NT2/D1 (cell line): ENCODE measurements around the gene KIF13A.
"Not testable (repeated sequence)": the region's sequence is repeated elsewhere in the genome, so short reads cannot be mapped to it uniquely, and the experiment has no call there.

Experiments
- DNase-seq: peaks from one replicate; pipeline ENCODE4 v3.0.0-alpha.2; 2011; ENCODE audit warnings: low read depth, low spot score
- H3K27me3 ChIP-seq: 2 replicates; pipeline ENCODE4 v1.6.0; 2011; ENCODE audit warnings: mild to moderate bottlenecking; ENCODE audit not compliant: insufficient read length, insufficient read depth
- H3K36me3 ChIP-seq: 2 replicates; pipeline ENCODE4 v1.6.1; 2011; ENCODE audit warnings: mild to moderate bottlenecking, low read length, mixed read lengths; ENCODE audit not compliant: insufficient read depth, insufficient read length
- H3K4me1 ChIP-seq: 2 replicates; pipeline ENCODE4 v1.5.1; 2011; ENCODE audit not compliant: insufficient read depth, insufficient read length
- H3K4me3 ChIP-seq: 2 replicates; pipeline ENCODE4 v1.5.1; 2011; ENCODE audit warnings: low read depth; ENCODE audit not compliant: insufficient read length
- H3K9ac ChIP-seq: 2 replicates; pipeline ENCODE4 v1.6.0; 2011; ENCODE audit warnings: low read depth; ENCODE audit not compliant: insufficient read length
- H3K9me3 ChIP-seq: 2 replicates; pipeline ENCODE4 v1.5.1; 2011; ENCODE audit warnings: mild to moderate bottlenecking, low read length; ENCODE audit not compliant: insufficient read depth
- SUZ12 ChIP-seq: IDR thresholded peaks from 2 replicates; pipeline ENCODE4 v1.6.1; 2011; ENCODE audit not compliant: insufficient read length, insufficient read depth; ENCODE audit errors: extremely low read depth
- YY1 ChIP-seq: IDR thresholded peaks from 2 replicates; pipeline ENCODE4 v1.6.1; 2011; ENCODE audit not compliant: insufficient read length, insufficient read depth
- ZNF274 ChIP-seq: IDR thresholded peaks from 2 replicates; pipeline ENCODE4 v1.6.1; 2011; ENCODE audit warnings: mild to moderate bottlenecking, low read depth, low read length

KIF13A gene

GRCh38 chr6:18016698-18017097, 29.3 kb upstream of the KIF13A start:
- Histone ChIP-seq H3K9ac (no peak overlapping the region), H3K36me3 (no peaks in the 10 kb centered on the region), H3K27me3 (no peaks in the 10 kb centered on the region), H3K4me3 (no peak overlapping the region), H3K4me1 (no peaks in the 10 kb centered on the region), H3K9me3 (peaks cover 15% of the 10 kb centered on the region; the same call in 1 of the 2 replicates)
- DNase-seq = no peak
- TF ChIP-seq SUZ12 (no peak), YY1 (no peak), ZNF274 (no peak)

GRCh38 chr6:18016133-18016532, 28.7 kb upstream of the KIF13A start:
- Histone ChIP-seq H3K27me3 (no peaks in the 10 kb centered on the region), H3K4me1 (no peaks in the 10 kb centered on the region), H3K9ac (no peak overlapping the region), H3K4me3 (no peak overlapping the region), H3K36me3 (no peaks in the 10 kb centered on the region), H3K9me3 (peaks cover 20% of the 10 kb centered on the region; the same call in 1 of the 2 replicates)
- TF ChIP-seq YY1 = no peak
- TF ChIP-seq SUZ12 = no peak
- no peak for TF ChIP-seq ZNF274
- no peak for DNase-seq

- TF ChIP-seq SUZ12 = no peak
- no peak for TF ChIP-seq ZNF274
- TF ChIP-seq YY1 = no peak
- no peak overlapping the region for H3K9ac ChIP-seq
- no peaks in the 10 kb centered on the region for H3K4me1 ChIP-seq
- peaks cover 13% of the 10 kb centered on the region; the same call in 1 of the 2 replicates for H3K9me3 ChIP-seq
- no peak overlapping the region for H3K4me3 ChIP-seq
- H3K27me3 ChIP-seq = no peaks in the 10 kb centered on the region
- no peaks in the 10 kb centered on the region for H3K36me3 ChIP-seq
- no peak for DNase-seq
Observed at GRCh38 chr6:18011287-18011686, 23.9 kb upstream of the KIF13A start.

GRCh38 chr6:18010540-18010939, 23.1 kb upstream of the KIF13A start:
- H3K27me3 ChIP-seq, H3K4me3 ChIP-seq, H3K36me3 ChIP-seq, DNase-seq, H3K9ac ChIP-seq, H3K4me1 ChIP-seq: not testable (repeated sequence)
- H3K9me3 ChIP-seq = peaks cover 13% of the 10 kb centered on the region; the same call in 1 of the 2 replicates

GRCh38 chr6:18004256-18004985, 17.0 kb upstream of the KIF13A start:
- Histone ChIP-seq H3K4me1 (no peaks in the 10 kb centered on the region), H3K27me3 (no peaks in the 10 kb centered on the region), H3K9me3 (no peaks in the 10 kb centered on the region), H3K9ac (no peak overlapping the region), H3K4me3 (no peak overlapping the region), H3K36me3 (no peaks in the 10 kb centered on the region)
- TF ChIP-seq SUZ12 = no peak
- no peak for TF ChIP-seq YY1
- TF ChIP-seq ZNF274 = no peak
- DNase-seq = no peak

- no peaks in the 10 kb centered on the region for H3K27me3 ChIP-seq
- no peak overlapping the region for H3K4me3 ChIP-seq
- TF ChIP-seq ZNF274 (no peak), SUZ12 (no peak), YY1 (no peak)
- no peak overlapping the region for H3K9ac ChIP-seq
- H3K36me3 ChIP-seq = no peaks in the 10 kb centered on the region
- no peaks in the 10 kb centered on the region for H3K4me1 ChIP-seq
- no peaks in the 10 kb centered on the region for H3K9me3 ChIP-seq
- no peak for DNase-seq
Observed at GRCh38 chr6:17999425-17999824, 12.0 kb upstream of the KIF13A start.

- Histone ChIP-seq H3K36me3 (no peaks in the 10 kb centered on the region), H3K4me3 (no peak overlapping the region), H3K9ac (no peak overlapping the region), H3K4me1 (no peaks in the 10 kb centered on the region), H3K27me3 (no peaks in the 10 kb centered on the region), H3K9me3 (no peaks in the 10 kb centered on the region)
- TF ChIP-seq SUZ12 = no peak
- no peak for TF ChIP-seq ZNF274
- no peak for TF ChIP-seq YY1
- no peak for DNase-seq
Observed at GRCh38 chr6:17998442-17998841, 11.0 kb upstream of the KIF13A start.

- TF ChIP-seq YY1 = no peak
- no peak for TF ChIP-seq SUZ12
- TF ChIP-seq ZNF274 = no peak
- Histone ChIP-seq H3K9ac (no peak overlapping the region), H3K36me3 (no peaks in the 10 kb centered on the region), H3K4me3 (no peak overlapping the region), H3K27me3 (no peaks in the 10 kb centered on the region), H3K9me3 (no peaks in the 10 kb centered on the region), H3K4me1 (no peaks in the 10 kb centered on the region)
- no peak for DNase-seq
Observed at GRCh38 chr6:17998003-17998402, 10.6 kb upstream of the KIF13A start.
